IMR-90 (cell line): ENCODE data around the gene ANO2. TPM values are rescaled to one million over a fixed set of nuclear protein-coding genes. Genes with fewer than 3 reads are reported as not detected.

Experiments used
- ATAC-seq: fragments of 200-7000 bp; cut with Tn5 transposase; 2 replicates; pipeline ENCODE4 v1.9.1; 2020; ENCODE audit warnings: low read depth, mild to moderate bottlenecking, moderate library complexity
- BruUV-seq: library from RNA; stranded (reverse); fragments of 400-500 nt; replicated peaks from 2 replicates; lab custom pipeline; 2021; lab: Mats Ljungman, UMichigan
- CTCF ChIA-PET: fragments of 300-600 bp; formaldehyde crosslinking; extraction: SDS; loops from one replicate; lab custom pipeline; 2021; ENCODE audit warnings: antibody characterized with exemption; lab: Yijun Ruan, JAX
- POLR2A ChIA-PET: fragments of 300-600 bp; sonication (Branson Sonifier 250); formaldehyde crosslinking; loops from one replicate; lab custom pipeline; 2022; ENCODE audit warnings: antibody characterized with exemption; ENCODE audit not compliant: unreplicated experiment; lab: Charles Lee
- DNase-seq: peaks from one replicate; pipeline ENCODE4 v3.0.0; 2013
- H2AFZ ChIP-seq: replicated peaks from 2 replicates; pipeline ENCODE3; 2013; ENCODE audit warnings: low read length, mild to moderate bottlenecking; ENCODE audit not compliant: poor library complexity
- H2AK5ac ChIP-seq: 2 replicates; pipeline ENCODE4 v1.6.1; 2013; ENCODE audit warnings: low read depth, low read length, inconsistent platforms
- H2AK9ac ChIP-seq: replicated peaks from 2 replicates; pipeline ENCODE3; 2013; ENCODE audit warnings: mild to moderate bottlenecking, low read depth, low read length, moderate library complexity; ENCODE audit not compliant: poor library complexity
- H2BK120ac ChIP-seq: 2 replicates; pipeline ENCODE4 v1.6.1; 2013; ENCODE audit warnings: low read depth, low read length, inconsistent platforms
- H2BK15ac ChIP-seq: 3 replicates; pipeline ENCODE4 v1.6.1; 2013; ENCODE audit warnings: low read depth, low read length, inconsistent platforms
- H2BK20ac ChIP-seq: 2 replicates; pipeline ENCODE4 v1.6.1; 2013; ENCODE audit warnings: low read depth, mild to moderate bottlenecking, inconsistent platforms, low read length, moderate library complexity
- H2BK5ac ChIP-seq: 2 replicates; pipeline ENCODE4 v1.6.1; 2013; ENCODE audit warnings: mild to moderate bottlenecking, low read depth, low read length, inconsistent platforms; ENCODE audit not compliant: poor library complexity, severe bottlenecking
- H3K14ac ChIP-seq: replicated peaks from 2 replicates; pipeline ENCODE4 v1.6.1; 2013; ENCODE audit warnings: low read depth, low read length, inconsistent platforms
- H3K18ac ChIP-seq: 2 replicates; pipeline ENCODE4 v1.6.1; 2013; ENCODE audit warnings: low read depth, low read length, control low read depth
- H3K23ac ChIP-seq: 2 replicates; pipeline ENCODE4 v1.6.1; 2013; ENCODE audit warnings: low read depth, low read length, inconsistent platforms
- H3K27ac ChIP-seq: 2 replicates; pipeline ENCODE4 v1.5.1; 2013; ENCODE audit warnings: mild to moderate bottlenecking, control low read depth, low read length; ENCODE audit not compliant: insufficient read depth
- H3K27me3 ChIP-seq: 2 replicates; pipeline ENCODE4 v1.6.1; 2013; ENCODE audit warnings: low read length; ENCODE audit not compliant: control insufficient read depth, insufficient read depth
- H3K36me3 ChIP-seq: 2 replicates; pipeline ENCODE4 v1.6.1; 2013; ENCODE audit warnings: low read length, mixed read lengths; ENCODE audit not compliant: control insufficient read depth, insufficient read depth
- H3K4ac ChIP-seq: 2 replicates; pipeline ENCODE4 v1.6.1; 2013; ENCODE audit warnings: low read depth, low read length, inconsistent platforms
- H3K4me1 ChIP-seq: 2 replicates; pipeline ENCODE4 v1.6.1; 2013; ENCODE audit warnings: low read length, mixed read lengths; ENCODE audit not compliant: control insufficient read depth, insufficient read depth
- H3K4me2 ChIP-seq: 2 replicates; pipeline ENCODE4 v1.6.1; 2013; ENCODE audit warnings: low read depth, mild to moderate bottlenecking, control low read depth, low read length, moderate library complexity
- H3K4me3 ChIP-seq: 2 replicates; pipeline ENCODE4 v1.5.1; 2013; ENCODE audit warnings: low read depth, mild to moderate bottlenecking, control low read depth, low read length, moderate library complexity; ENCODE audit not compliant: insufficient read depth
- H3K56ac ChIP-seq: 2 replicates; pipeline ENCODE4 v1.6.1; 2013; ENCODE audit warnings: low read length, inconsistent platforms; ENCODE audit not compliant: insufficient read depth; ENCODE audit errors: extremely low read depth
- H3K79me1 ChIP-seq, 2 experiments: 2 replicates each; pipeline ENCODE4 v1.6.1; 2013; ENCODE audit warnings: low read length in 2 of 2, inconsistent platforms in 1 of 2, low read depth in 1 of 2
- H3K9ac ChIP-seq: 2 replicates; pipeline ENCODE4 v1.6.1; 2013; ENCODE audit warnings: low read depth, low read length, control low read depth
- H3K9me1 ChIP-seq: 2 replicates; pipeline ENCODE4 v1.6.1; 2013; ENCODE audit warnings: low read length, inconsistent platforms; ENCODE audit not compliant: insufficient read depth
- H3K9me3 ChIP-seq: 2 replicates; pipeline ENCODE4 v1.6.1; 2013; ENCODE audit warnings: low read length; ENCODE audit not compliant: control insufficient read depth, insufficient read depth
- H4K20me1 ChIP-seq: 2 replicates; pipeline ENCODE4 v1.6.1; 2013; ENCODE audit warnings: low read length, inconsistent platforms; ENCODE audit not compliant: insufficient read depth
- H4K5ac ChIP-seq: 2 replicates; pipeline ENCODE4 v1.6.1; 2013; ENCODE audit warnings: mild to moderate bottlenecking, low read depth, low read length, control low read depth
- H4K8ac ChIP-seq, 2 experiments: 2 replicates each; pipeline ENCODE4 v1.6.1; 2013; ENCODE audit warnings: low read depth in 2 of 2, low read length in 2 of 2, control low read depth in 1 of 2, inconsistent platforms in 1 of 2
- H4K91ac ChIP-seq: 2 replicates; pipeline ENCODE4 v1.6.1; 2013; ENCODE audit warnings: low read depth, low read length, inconsistent platforms; ENCODE audit not compliant: insufficient read depth
- BHLHE40 ChIP-seq: fragments of 150-350 bp; IDR thresholded peaks from 2 replicates; pipeline ENCODE4 v1.6.1; 2016; ENCODE audit warnings: mild to moderate bottlenecking, low read depth, low read length
- CEBPB ChIP-seq: IDR thresholded peaks from 2 replicates; pipeline ENCODE4 v1.6.1; 2012; ENCODE audit warnings: low read depth, low read length, improper control_type of control experiment
- CHD1 ChIP-seq: IDR thresholded peaks from 2 replicates; pipeline ENCODE4 v1.6.1; 2012; ENCODE audit warnings: low read depth, low read length, improper control_type of control experiment
- FOS ChIP-seq: fragments of 150-350 bp; IDR thresholded peaks from 2 replicates; pipeline ENCODE4 v1.6.1; 2016; ENCODE audit warnings: low read depth, low read length
- MAFK ChIP-seq: IDR thresholded peaks from 2 replicates; pipeline ENCODE4 v1.6.1; 2012; ENCODE audit warnings: low read depth, low read length, improper control_type of control experiment
- MAZ ChIP-seq: IDR thresholded peaks from 2 replicates; pipeline ENCODE4 v1.6.1; 2012; ENCODE audit warnings: low read depth, mild to moderate bottlenecking, low read length, improper control_type of control experiment, moderate library complexity, borderline replicate concordance
- MXI1 ChIP-seq: IDR thresholded peaks from 2 replicates; pipeline ENCODE4 v1.6.1; 2012; ENCODE audit warnings: low read depth, mild to moderate bottlenecking, low read length, moderate library complexity, borderline replicate concordance
- NFE2L2 ChIP-seq: fragments of 150-350 bp; IDR thresholded peaks from 2 replicates; pipeline ENCODE4 v1.6.1; 2016; ENCODE audit warnings: low read depth, mild to moderate bottlenecking, low read length
- POLR2A ChIP-seq: IDR thresholded peaks from 2 replicates; pipeline ENCODE4 v1.6.1; 2012; ENCODE audit warnings: mild to moderate bottlenecking, low read depth, low read length
- RAD21 ChIP-seq: IDR thresholded peaks from 2 replicates; pipeline ENCODE4 v1.6.1; 2012; ENCODE audit warnings: low read length, improper control_type of control experiment
- RCOR1 ChIP-seq: IDR thresholded peaks from 2 replicates; pipeline ENCODE4 v1.6.1; 2012; ENCODE audit warnings: mild to moderate bottlenecking, low read length, improper control_type of control experiment; ENCODE audit not compliant: insufficient replicate concordance
- RFX5 ChIP-seq: IDR thresholded peaks from 2 replicates; pipeline ENCODE4 v1.8.0; 2012; ENCODE audit warnings: low read depth, mild to moderate bottlenecking, low read length, moderate library complexity
- SMC3 ChIP-seq: fragments of 150-350 bp; IDR thresholded peaks from 2 replicates; pipeline ENCODE4 v1.6.1; 2016; ENCODE audit warnings: low read depth, mild to moderate bottlenecking, antibody characterized with exemption, low read length, moderate library complexity
- WGBS, 2 experiments: methylation state at CpG; one replicate each; pipeline versions ENCODE4 v1.1.5 to v1.1.7; 2013; ENCODE audit warnings: missing lambda C conversion rate in 2 of 2; ENCODE audit not compliant: insufficient read length in 1 of 2; ENCODE audit errors: extremely low coverage in 2 of 2; 5-methylcytosine and 5-hydroxymethylcytosine counted together
- dilution Hi-C: fragments of 300-500 bp; cut with HindIII; formaldehyde crosslinking; loops from one replicate; pipeline ENCODE4 v1.14.3; 2018; ENCODE audit warnings: low sequenced_read_pairs; ENCODE audit not compliant: unreplicated experiment
- in situ Hi-C: fragments of 300-500 bp; cut with MboI; formaldehyde crosslinking; loops from 3 replicates; pipeline ENCODE4 v1.14.3; 2019; ENCODE audit warnings: low sequenced_read_pairs, inconsistent platforms, mixed read lengths
- intact Hi-C: fragments of 100-400 bp; cut with micrococcal nuclease; formaldehyde crosslinking; loops from 2 replicates; pipeline ENCODE4 v1.10.0; 2022
- polyA plus RNA-seq, 3 experiments: library from polyadenylated mRNA; depleted of rRNA; stranded (reverse); fragments of >200 nt; gene quantifications; 2 replicates each; pipeline ENCODE4 v1.2.3, GENCODE V29; 2012; ENCODE audit warnings: low replicate concordance in 1 of 3
- total RNA-seq: library from RNA; depleted of rRNA; stranded (reverse); fragments of >200 nt; gene quantifications from 2 replicates; pipeline ENCODE4 v1.2.3, GENCODE V29; 2012
- TF ChIP-seq, protein P1 (sequence below): fragments of 150-350 bp; IDR thresholded peaks from 2 replicates; pipeline ENCODE4 v1.6.1; 2017; ENCODE audit warnings: mild to moderate bottlenecking, antibody characterized with exemption, low read length, low read depth
- TF ChIP-seq, protein P2 (sequence below): fragments of 150-350 bp; IDR thresholded peaks from 2 replicates; pipeline ENCODE4 v1.6.1; 2016; ENCODE audit warnings: low read depth, mild to moderate bottlenecking, low read length, moderate library complexity, borderline replicate concordance
- TF ChIP-seq, protein P3 (sequence below): conservative IDR thresholded peaks from 2 replicates; pipeline ENCODE4 v1.5.1; 2012; ENCODE audit warnings: mild to moderate bottlenecking, low read depth, low read length, improper control_type of control experiment

Gene ANO2
- total and polyA plus RNA-seq, 2 of the 4 experiments (the other 2 are of a cell fraction): 0.22 TPM; not detected in 1

DNA sequence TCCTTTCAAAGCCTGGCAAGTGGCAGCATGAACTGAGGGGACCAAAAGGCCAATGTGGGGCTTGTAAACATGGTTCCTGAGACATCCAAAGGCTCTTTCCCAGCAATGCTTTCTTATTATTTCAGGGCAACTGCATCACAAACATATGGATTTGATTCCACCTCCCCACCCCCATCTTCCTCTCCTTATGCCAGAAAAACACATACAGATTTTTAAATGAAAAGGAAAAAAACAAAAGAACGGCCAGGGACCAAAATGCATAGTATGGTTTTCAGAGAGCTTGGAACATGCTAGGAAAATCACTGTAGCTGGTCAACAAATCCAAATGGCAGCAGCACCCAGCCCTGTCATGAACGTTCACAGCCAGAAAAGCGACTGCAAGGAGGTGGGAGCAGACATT, 167.6 kb downstream of the ANO2 start:
- Histone ChIP-seq H3K9me1 (no peaks in the 10 kb centered on the region), H2AK9ac (no peak overlapping the region), H3K36me3 (no peaks in the 10 kb centered on the region), H4K5ac (no peak overlapping the region), H3K4ac (no peak overlapping the region), H2BK5ac (no peak overlapping the region), H3K9ac (no peak overlapping the region), H3K14ac (no peak overlapping the region), H3K4me2 (no peak overlapping the region), H3K4me3 (no peak overlapping the region), H3K23ac (no peak overlapping the region), H2BK20ac (no peak overlapping the region), H3K9me3 (no peaks in the 10 kb centered on the region), H2BK15ac (no peak overlapping the region), H4K20me1 (no peaks in the 10 kb centered on the region), H3K27me3 (peaks cover 8% of the 10 kb centered on the region), H4K8ac (no peak overlapping the region), H3K56ac (no peak overlapping the region), H4K91ac (no peak overlapping the region), H2BK120ac (no peak overlapping the region), H2AK5ac (no peak overlapping the region), H3K4me1 (no peaks in the 10 kb centered on the region), H2AFZ (no peak overlapping the region), H3K79me1 (no peaks in the 10 kb centered on the region), H3K18ac (no peak overlapping the region), H3K27ac (no peak overlapping the region)
- BruUV-seq: no TSS peak
- dilution Hi-C loops (no loop called here), in situ Hi-C loops (no loop called here), intact Hi-C loops (no loop called here)
- ChIA-PET CTCF (no interaction called here), POLR2A (no interaction called here)
- no CpG with 5 or more reads among the region's 3 CpGs for whole genome bisulfite sequencing, 2 experiments
- DNase-seq (no peak), ATAC-seq (no peak)
- TF ChIP-seq MXI1 (no peak), MAFK (no peak), POLR2A (no peak), RFX5 (no peak), CEBPB (no peak), RCOR1 (no peak), FOS (no peak), SMC3 (no peak), CHD1 (no peak), BHLHE40 (no peak), MAZ (no peak), NFE2L2 (no peak), RAD21 (no peak)
- TF ChIP-seq, protein P1, sequence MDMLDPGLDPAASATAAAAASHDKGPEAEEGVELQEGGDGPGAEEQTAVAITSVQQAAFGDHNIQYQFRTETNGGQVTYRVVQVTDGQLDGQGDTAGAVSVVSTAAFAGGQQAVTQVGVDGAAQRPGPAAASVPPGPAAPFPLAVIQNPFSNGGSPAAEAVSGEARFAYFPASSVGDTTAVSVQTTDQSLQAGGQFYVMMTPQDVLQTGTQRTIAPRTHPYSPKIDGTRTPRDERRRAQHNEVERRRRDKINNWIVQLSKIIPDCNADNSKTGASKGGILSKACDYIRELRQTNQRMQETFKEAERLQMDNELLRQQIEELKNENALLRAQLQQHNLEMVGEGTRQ: no peak
- TF ChIP-seq, protein P2, sequence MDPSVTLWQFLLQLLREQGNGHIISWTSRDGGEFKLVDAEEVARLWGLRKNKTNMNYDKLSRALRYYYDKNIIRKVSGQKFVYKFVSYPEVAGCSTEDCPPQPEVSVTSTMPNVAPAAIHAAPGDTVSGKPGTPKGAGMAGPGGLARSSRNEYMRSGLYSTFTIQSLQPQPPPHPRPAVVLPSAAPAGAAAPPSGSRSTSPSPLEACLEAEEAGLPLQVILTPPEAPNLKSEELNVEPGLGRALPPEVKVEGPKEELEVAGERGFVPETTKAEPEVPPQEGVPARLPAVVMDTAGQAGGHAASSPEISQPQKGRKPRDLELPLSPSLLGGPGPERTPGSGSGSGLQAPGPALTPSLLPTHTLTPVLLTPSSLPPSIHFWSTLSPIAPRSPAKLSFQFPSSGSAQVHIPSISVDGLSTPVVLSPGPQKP: no peak
- TF ChIP-seq, protein P3, sequence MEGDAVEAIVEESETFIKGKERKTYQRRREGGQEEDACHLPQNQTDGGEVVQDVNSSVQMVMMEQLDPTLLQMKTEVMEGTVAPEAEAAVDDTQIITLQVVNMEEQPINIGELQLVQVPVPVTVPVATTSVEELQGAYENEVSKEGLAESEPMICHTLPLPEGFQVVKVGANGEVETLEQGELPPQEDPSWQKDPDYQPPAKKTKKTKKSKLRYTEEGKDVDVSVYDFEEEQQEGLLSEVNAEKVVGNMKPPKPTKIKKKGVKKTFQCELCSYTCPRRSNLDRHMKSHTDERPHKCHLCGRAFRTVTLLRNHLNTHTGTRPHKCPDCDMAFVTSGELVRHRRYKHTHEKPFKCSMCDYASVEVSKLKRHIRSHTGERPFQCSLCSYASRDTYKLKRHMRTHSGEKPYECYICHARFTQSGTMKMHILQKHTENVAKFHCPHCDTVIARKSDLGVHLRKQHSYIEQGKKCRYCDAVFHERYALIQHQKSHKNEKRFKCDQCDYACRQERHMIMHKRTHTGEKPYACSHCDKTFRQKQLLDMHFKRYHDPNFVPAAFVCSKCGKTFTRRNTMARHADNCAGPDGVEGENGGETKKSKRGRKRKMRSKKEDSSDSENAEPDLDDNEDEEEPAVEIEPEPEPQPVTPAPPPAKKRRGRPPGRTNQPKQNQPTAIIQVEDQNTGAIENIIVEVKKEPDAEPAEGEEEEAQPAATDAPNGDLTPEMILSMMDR: no peak
